Endothelial cell of umbilical vein (primary cell): ENCODE results near the gene PRR18.

Experiments used
- FOS ChIP-seq: IDR thresholded peaks from 2 replicates; pipeline ENCODE4 v1.6.1; 2011; ENCODE audit warnings: mild to moderate bottlenecking, low read length, moderate library complexity, borderline replicate concordance; ENCODE audit not compliant: insufficient read depth
- JUN ChIP-seq: IDR thresholded peaks from 2 replicates; pipeline ENCODE4 v1.6.1; 2011; ENCODE audit warnings: borderline replicate concordance, low read depth; ENCODE audit not compliant: insufficient read length, insufficient read depth
- MYC ChIP-seq: IDR thresholded peaks from one replicate; pipeline ENCODE4 v1.6.1; 2011; ENCODE audit warnings: mild to moderate bottlenecking, low read depth, low read length
- POLR2A ChIP-seq: IDR thresholded peaks from 2 replicates; pipeline ENCODE4 v1.6.1; 2012; ENCODE audit warnings: low read depth, mild to moderate bottlenecking, control low read depth, low read length
- POLR2AphosphoS5 ChIP-seq: IDR thresholded peaks from 2 replicates; pipeline ENCODE4 v1.6.1; 2012; ENCODE audit warnings: low read depth, mild to moderate bottlenecking, control low read depth, low read length, moderate library complexity; ENCODE audit not compliant: insufficient read depth
- TF ChIP-seq, protein P1 (sequence below), 2 donors: IDR thresholded peaks; 1 replicate in 1 of 2; 2 replicates in 1 of 2; pipeline ENCODE4 v1.5.1; 2011; ENCODE audit warnings: low read length in 2 of 2, mild to moderate bottlenecking in 2 of 2, moderate library complexity in 2 of 2, control low read depth in 1 of 2, inconsistent platforms in 1 of 2, low read depth in 1 of 2; ENCODE audit not compliant: insufficient read depth in 1 of 2; ENCODE audit errors: extremely low read depth in 1 of 2
- TF ChIP-seq, protein P2 (sequence below): IDR thresholded peaks from 2 replicates; pipeline ENCODE4 v1.6.1; 2011; ENCODE audit not compliant: insufficient read depth, insufficient read length

DNA sequence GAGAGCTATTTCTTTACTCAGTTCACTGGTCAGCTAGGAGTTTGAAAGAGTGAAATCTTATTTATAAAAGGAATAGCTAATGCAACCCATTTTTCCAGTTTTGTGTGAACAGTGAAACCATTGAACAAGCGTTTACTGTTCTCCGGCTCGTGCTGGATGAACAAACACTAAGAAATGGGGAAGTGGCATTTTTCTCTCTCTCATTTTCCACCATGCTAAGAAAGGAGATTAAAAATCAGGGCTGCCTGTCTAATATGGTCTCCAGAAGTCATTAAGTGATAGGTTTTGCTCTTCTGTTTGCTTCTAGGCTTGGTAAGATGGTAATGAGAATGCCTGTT is 34.9 kb upstream of the PRR18 start:
- TF ChIP-seq, protein P1, sequence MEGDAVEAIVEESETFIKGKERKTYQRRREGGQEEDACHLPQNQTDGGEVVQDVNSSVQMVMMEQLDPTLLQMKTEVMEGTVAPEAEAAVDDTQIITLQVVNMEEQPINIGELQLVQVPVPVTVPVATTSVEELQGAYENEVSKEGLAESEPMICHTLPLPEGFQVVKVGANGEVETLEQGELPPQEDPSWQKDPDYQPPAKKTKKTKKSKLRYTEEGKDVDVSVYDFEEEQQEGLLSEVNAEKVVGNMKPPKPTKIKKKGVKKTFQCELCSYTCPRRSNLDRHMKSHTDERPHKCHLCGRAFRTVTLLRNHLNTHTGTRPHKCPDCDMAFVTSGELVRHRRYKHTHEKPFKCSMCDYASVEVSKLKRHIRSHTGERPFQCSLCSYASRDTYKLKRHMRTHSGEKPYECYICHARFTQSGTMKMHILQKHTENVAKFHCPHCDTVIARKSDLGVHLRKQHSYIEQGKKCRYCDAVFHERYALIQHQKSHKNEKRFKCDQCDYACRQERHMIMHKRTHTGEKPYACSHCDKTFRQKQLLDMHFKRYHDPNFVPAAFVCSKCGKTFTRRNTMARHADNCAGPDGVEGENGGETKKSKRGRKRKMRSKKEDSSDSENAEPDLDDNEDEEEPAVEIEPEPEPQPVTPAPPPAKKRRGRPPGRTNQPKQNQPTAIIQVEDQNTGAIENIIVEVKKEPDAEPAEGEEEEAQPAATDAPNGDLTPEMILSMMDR (IDR thresholded peaks at IDR 0.05; ENCODE audit: extremely low read depth in 1 of 2, insufficient read depth in 1 of 2, low read depth in 1 of 2, low read length in 2 of 2): no peak
- TF ChIP-seq POLR2A (no peak), POLR2AphosphoS5 (no peak), MYC (no peak), JUN (no peak), FOS (no peak)
- TF ChIP-seq, protein P2, sequence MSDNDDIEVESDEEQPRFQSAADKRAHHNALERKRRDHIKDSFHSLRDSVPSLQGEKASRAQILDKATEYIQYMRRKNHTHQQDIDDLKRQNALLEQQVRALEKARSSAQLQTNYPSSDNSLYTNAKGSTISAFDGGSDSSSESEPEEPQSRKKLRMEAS: no peak
